ENCODE results near the gene PLEKHD1. TPM values are rescaled to one million over a fixed set of nuclear protein-coding genes. Genes with fewer than 3 reads are reported as not detected.

Gene PLEKHD1
- total and polyA plus RNA-seq, 2 of the 8 experiments (the other 6 are each of a cell fraction or from before 2014, with no cell fraction given) = 0.24 to 0.48 TPM

GRCh38 chr14:69500736-69501135 lies 16.2 kb downstream of the PLEKHD1 start:
- Histone ChIP-seq H2BK120ac (replicated peaks; ENCODE audit: low read depth, low read length) (no peak overlapping the region), H2BK5ac (ENCODE audit: low read depth, low read length) (no peak overlapping the region), H3K79me2 (ENCODE audit: control insufficient read depth in 1 of 2, insufficient read depth in 2 of 2, low read length in 2 of 2) (no peaks in the 10 kb centered on the region), H4K91ac (replicated peaks; ENCODE audit: insufficient read length, low read length) (peak overlapping the region; percentile 36), H3K23me2 (ENCODE audit: low read depth, low read length) (peaks cover 3% of the 10 kb centered on the region; the same call in 1 of the 2 replicates), H3K79me1 (ENCODE audit: low read depth, low read length) (no peaks in the 10 kb centered on the region), H4K5ac (ENCODE audit: insufficient read length, low read depth, low read length) (no peak overlapping the region), H3K4ac (replicated peaks; ENCODE audit: insufficient read length, low read depth, low read length) (no peak overlapping the region), H2AK5ac (ENCODE audit: low read depth, low read length) (no peak overlapping the region), H2BK20ac (ENCODE audit: low read length) (no peak overlapping the region), H3K9ac (replicated peaks in 1 of 4; ENCODE audit: extremely low read depth in 1 of 4, low read depth in 3 of 4, low read length in 3 of 4) (no peak overlapping the region), H4K20me1 (replicated peaks in 1 of 2; ENCODE audit: control insufficient read depth in 1 of 2, insufficient read depth in 2 of 2, low read length in 2 of 2) (no peaks in the 10 kb centered on the region), H3K27ac (ENCODE audit: low read depth, low read length) (no peak overlapping the region), H2AFZ (ENCODE audit: low read length) (no peak overlapping the region), H3K9me3 (ENCODE audit: insufficient read depth in 2 of 2, low read depth in 1 of 2, low read length in 1 of 2) (no peaks in the 10 kb centered on the region), H3K4me3 (ENCODE audit: extremely low read depth in 1 of 4, insufficient read depth in 2 of 4, low read depth in 3 of 4, low read length in 4 of 4) (no peak overlapping the region), H3K27me3 (replicated peaks in 1 of 4; ENCODE audit: control insufficient read depth in 3 of 4, extremely low read depth in 1 of 4, insufficient read depth in 3 of 4, low read length in 3 of 4) (no peaks in the 10 kb centered on the region; a peak in 1 of 7 replicates), H3K4me2 (ENCODE audit: insufficient read depth in 1 of 2, low read depth in 2 of 2, low read length in 2 of 2) (no peak overlapping the region), H2BK15ac (ENCODE audit: low read length) (no peak overlapping the region), H3K4me1 (replicated peaks in 1 of 4; ENCODE audit: control insufficient read depth in 3 of 4, insufficient read depth in 4 of 4, low read length in 3 of 4) (peaks cover 0 to 5% (median 1%) of the 10 kb centered on the region in 4 experiments; a peak in 2 of 7 replicates), H2BK12ac (ENCODE audit: low read depth, low read length) (no peak overlapping the region), H3K36me3 (ENCODE audit: control insufficient read depth in 2 of 4, insufficient read depth in 4 of 4, low read length in 3 of 4) (no peaks in the 10 kb centered on the region), H3K23ac (ENCODE audit: insufficient read length) (no peak overlapping the region), H4K8ac (ENCODE audit: extremely low read depth, insufficient read depth, low read length) (no peak overlapping the region), H3K14ac (ENCODE audit: insufficient read length) (no peak overlapping the region), H3K56ac (replicated peaks; ENCODE audit: insufficient read length, low read depth, low read length) (no peak overlapping the region), H3K18ac (ENCODE audit: extremely low read depth, low read length) (no peak overlapping the region)
- ChIA-PET POLR2A (ENCODE audit: partially characterized antibody) (no interaction called here), CTCF (ENCODE audit: partially characterized antibody) (interaction anchor here (0.6 to 6.3 kb wide), 7 partner anchors 8 to 93 kb away, joined by 3 to 41 read pairs (median 6); no protein-coding TSS in a partner anchor)
- no peak for TF ChIP-seq EP300 (IDR thresholded peaks at IDR 0.05; ENCODE audit: borderline replicate concordance in 1 of 2, low read depth in 2 of 2, low read length in 2 of 2)
- TF ChIP-seq KDM5A (IDR thresholded peaks at IDR 0.05; ENCODE audit: low read length) = no peak
- 86% methylated on average over 4 of the region's 4 CpGs; no CpG with 5 or more reads in 1 of the 2 experiments for WGBS, 2 experiments (ENCODE audit: extremely low coverage in 1 of 2, insufficient coverage in 1 of 2, insufficient read length in 1 of 2, insufficient replicate concordance in 2 of 2, low coverage in 1 of 2, low lambda C conversion rate in 2 of 2, missing lambda C conversion rate in 1 of 2)
- DNase-seq (ENCODE audit: low read depth in 1 of 2, low spot score in 2 of 2) (no peak), FAIRE-seq (no peak)
